ENCODE results near the gene PRSS53. TPM values are rescaled to one million over a fixed set of nuclear protein-coding genes. Genes with fewer than 3 reads are reported as not detected.

PRSS53 gene
- total RNA-seq, 2 donors from 2014 or later = 2.5 TPM

- H3K27ac ChIP-seq = no peak overlapping the region
- H3K36me3 ChIP-seq = peaks cover 5 to 18% of the 10 kb centered on the region in 2 donors
- intact Hi-C loops (cut with DNase I) = no loop called here
- WGBS = 93% methylated on average over 16 of the region's 16 CpGs
- TF ChIP-seq POLR2AphosphoS5 (IDR thresholded peaks at IDR 0.05) (no peak), POLR2A (IDR thresholded peaks at IDR 0.05) (no peak), CTCF (IDR thresholded peaks at IDR 0.05) (no peak)
- H3K27me3 ChIP-seq (replicated peaks; ENCODE audit: insufficient read depth) = no peaks in the 10 kb centered on the region
- no peaks in the 10 kb centered on the region for H3K9me3 ChIP-seq
- DNase-seq (ENCODE audit: low spot score) = no peak
- H3K4me3 ChIP-seq = no peak overlapping the region
- H3K4me1 ChIP-seq (replicated peaks) = peaks cover 3% of the 10 kb centered on the region
Observed at GRCh38 chr16:31120129-31120528, 31.4 kb upstream of the PRSS53 start.

GRCh38 chr16:31118223-31119155, 29.7 kb upstream of the PRSS53 start:
- TF ChIP-seq CTCF (IDR thresholded peaks at IDR 0.05) = no peak
- TF ChIP-seq POLR2A (IDR thresholded peaks at IDR 0.05) = no peak
- Histone ChIP-seq H3K27ac (peak overlapping the region; percentile 96 to 98), H3K27me3 (replicated peaks; ENCODE audit: insufficient read depth) (no peaks in the 10 kb centered on the region), H3K9me3 (no peaks in the 10 kb centered on the region), H3K36me3 (peaks cover 5 to 18% of the 10 kb centered on the region in 2 donors), H3K4me1 (replicated peaks) (peaks cover 3% of the 10 kb centered on the region), H3K4me3 (peak overlapping the region; percentile 66 to 83)
- 54% methylated on average over 9 of the region's 9 CpGs for WGBS
- intact Hi-C loops (cut with DNase I) = no loop called here
- DNase-seq (ENCODE audit: low spot score) = no peak

- Histone ChIP-seq H3K4me1 (replicated peaks) (peaks cover 3% of the 10 kb centered on the region), H3K9me3 (no peaks in the 10 kb centered on the region), H3K27ac (peak within 1 kb of the TSS; percentile 96 to 98), H3K4me3 (peak within 1 kb of the TSS; percentile 66 to 83), H3K27me3 (replicated peaks; ENCODE audit: insufficient read depth) (no peaks in the 10 kb centered on the region), H3K36me3 (peaks cover 5 to 18% of the 10 kb centered on the region in 2 donors)
- WGBS = under 1% methylated on average over 60 of the region's 68 CpGs
- peak; percentile 98 for DNase-seq (ENCODE audit: low spot score)
- TF ChIP-seq POLR2AphosphoS5 (IDR thresholded peaks at IDR 0.05) (peak; percentile 85), POLR2A (IDR thresholded peaks at IDR 0.05) (peak; percentile 78), CTCF (IDR thresholded peaks at IDR 0.05) (no peak)
- intact Hi-C loops (cut with DNase I) = no loop called here
Observed at GRCh38 chr16:31117384-31118222, 28.9 kb upstream of the PRSS53 start, which contains the start of gene KAT8. KAT8 (plus strand) TSS chr16:31117664; CDS start chr16:31117682, 18 bp downstream.

GRCh38 chr16:31114468-31114867, 25.7 kb upstream of the PRSS53 start:
- H3K27me3 ChIP-seq (replicated peaks; ENCODE audit: insufficient read depth) = no peaks in the 10 kb centered on the region
- WGBS = 50% methylated on average over 8 of the region's 8 CpGs
- H3K4me1 ChIP-seq (replicated peaks) = peaks cover 4% of the 10 kb centered on the region
- peaks cover 0 to 8% of the 10 kb centered on the region in 2 donors for H3K36me3 ChIP-seq
- no peaks in the 10 kb centered on the region for H3K9me3 ChIP-seq
- H3K4me3 ChIP-seq = no peak overlapping the region
- no peak for DNase-seq (ENCODE audit: low spot score)
- H3K27ac ChIP-seq = peak overlapping the region; percentile 16 to 17
- intact Hi-C loops (cut with DNase I) = no loop called here
- TF ChIP-seq POLR2AphosphoS5 (IDR thresholded peaks at IDR 0.05) = peak; percentile 18
- TF ChIP-seq POLR2A (IDR thresholded peaks at IDR 0.05) = no peak
